Frontal cortex (tissue), 4 donors: Measurements from ENCODE around the gene PPM1H. TPM values are rescaled to one million over a fixed set of nuclear protein-coding genes. Genes with fewer than 3 reads are reported as not detected.
"Not testable (repeated sequence)": the region's sequence is repeated elsewhere in the genome, so short reads cannot be mapped to it uniquely, and the experiment has no call there.

Experiments used
- DNase-seq, 2 donors: peaks; one replicate each; pipeline ENCODE4 v3.0.0; 2012; ENCODE audit warnings: low spot score in 2 of 2
- FAIRE-seq: peaks from 2 replicates; lab custom pipeline; 2012; peaks lifted over from hg19 to GRCh38; lab: Jason Lieb, UNC
- total RNA-seq: library from RNA; depleted of rRNA; stranded (reverse); fragments of >200 nt; gene quantifications from one replicate; pipeline ENCODE4 v1.2.3, GENCODE V29; 2014
- donor health status: control.
- donor health status: control.
- donor health status: control.

Gene PPM1H
- total RNA-seq, 1 donor from 2014 or later, result 11.8 TPM

DNA sequence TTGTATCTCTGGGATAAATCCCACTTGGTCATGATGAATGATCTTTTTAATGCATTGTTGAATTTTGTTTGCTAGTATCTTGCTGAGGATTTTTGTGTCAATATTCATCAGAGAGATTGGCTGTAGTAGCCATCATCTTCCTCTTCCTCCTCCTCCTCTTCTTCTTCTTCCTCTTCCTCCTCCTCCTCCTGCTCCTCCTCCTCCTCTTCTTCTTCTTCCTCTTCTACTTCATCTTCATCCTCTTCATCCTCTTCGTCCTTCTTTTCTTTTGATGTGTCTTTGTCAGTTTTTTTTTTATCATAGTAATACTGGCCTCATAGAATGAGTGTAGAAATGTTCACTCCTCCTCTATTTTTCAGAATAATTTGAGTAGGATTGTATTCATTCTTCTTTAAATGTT, 15.4 kb upstream of the PPM1H start:
- no peak for DNase-seq
- no peak for FAIRE-seq

DNA sequence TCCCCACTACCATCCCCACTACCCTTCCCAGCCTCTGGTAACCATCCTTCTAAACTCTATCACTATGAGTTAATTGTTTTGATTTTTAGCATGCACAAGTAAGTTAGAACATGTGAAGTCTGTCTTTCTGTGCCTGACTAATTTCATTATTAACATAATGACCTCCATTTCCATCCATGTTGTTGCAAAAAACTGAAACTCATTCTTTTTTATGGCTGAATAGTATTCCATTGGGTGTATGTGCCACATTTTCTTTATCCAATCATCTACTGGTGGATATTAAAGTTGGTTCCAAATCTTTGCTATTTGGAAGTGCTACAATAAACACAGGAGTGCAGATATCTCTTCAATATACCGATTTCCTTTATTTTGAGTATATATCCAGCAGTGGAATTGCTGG, 13.2 kb upstream of the PPM1H start:
- no peak for DNase-seq
- FAIRE-seq, result no peak

DNA sequence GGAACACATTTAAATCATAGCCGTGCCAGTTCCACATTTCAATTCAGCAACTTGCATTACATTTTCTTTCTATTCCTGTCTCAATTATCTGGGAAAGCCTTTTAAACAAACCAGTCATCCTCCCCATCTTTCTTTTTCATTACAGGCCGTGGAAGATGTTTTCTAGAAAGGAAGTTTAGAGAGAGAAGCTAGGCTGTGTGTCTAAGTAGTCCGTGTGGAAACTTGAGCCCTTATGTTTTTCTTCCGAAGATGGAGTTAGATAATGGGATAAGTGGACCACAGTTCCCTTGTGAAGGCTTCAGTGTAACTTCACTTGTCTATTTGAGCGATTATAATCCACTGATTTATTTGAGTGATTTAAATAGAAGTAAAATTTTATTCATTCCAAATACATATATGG, 12.4 kb upstream of the PPM1H start:
- FAIRE-seq (no peak), DNase-seq (no peak)

DNA sequence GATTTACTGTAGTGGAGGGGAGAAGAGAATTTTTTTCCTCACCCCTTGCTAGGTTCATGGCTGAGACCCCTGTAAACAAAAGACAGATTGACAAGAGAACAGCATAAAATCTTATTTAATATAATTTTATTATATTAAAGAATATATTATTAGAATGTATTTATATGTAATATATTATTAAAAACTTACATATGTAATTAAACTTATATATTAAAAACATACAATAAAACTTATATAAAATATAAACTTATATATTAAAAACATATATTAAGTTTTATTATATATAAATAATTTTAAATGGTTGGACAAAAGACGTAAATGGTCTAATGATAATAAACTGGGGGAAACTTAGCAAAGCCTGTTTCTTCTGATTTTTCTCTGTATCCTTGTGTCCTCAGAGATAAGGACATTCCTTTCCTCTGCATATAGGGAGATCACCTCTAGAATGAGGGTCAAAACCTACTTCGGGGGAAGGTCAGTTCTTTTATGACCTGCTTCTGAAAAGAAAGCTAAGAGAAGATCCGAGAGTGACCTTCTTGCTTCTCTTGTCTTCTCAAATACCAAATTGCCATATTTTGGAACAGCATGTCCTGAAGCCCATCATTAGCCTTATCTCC, 8.9 kb upstream of the PPM1H start:
- FAIRE-seq (peak; percentile 97), DNase-seq (no peak)

DNA sequence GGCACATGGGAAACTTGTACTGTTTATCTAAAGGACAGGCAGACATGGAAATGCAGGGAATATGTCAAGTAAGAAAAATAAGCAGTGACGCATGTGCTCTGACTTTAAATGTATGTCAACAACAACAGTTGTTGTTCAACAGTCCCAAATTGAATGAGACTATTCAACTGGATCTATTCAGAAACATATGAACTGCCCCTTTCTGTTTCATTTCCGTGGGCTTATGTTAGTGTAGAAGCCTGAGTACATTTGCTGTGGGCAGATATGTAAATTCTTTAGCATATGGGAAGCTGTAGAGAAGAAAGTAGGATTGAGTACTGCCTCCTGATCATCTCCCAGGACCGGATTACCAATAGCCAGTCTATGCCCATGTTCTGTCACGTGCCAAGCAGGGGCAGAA, 7.4 kb upstream of the PPM1H start:
- not testable (repeated sequence) for DNase-seq, FAIRE-seq

DNA sequence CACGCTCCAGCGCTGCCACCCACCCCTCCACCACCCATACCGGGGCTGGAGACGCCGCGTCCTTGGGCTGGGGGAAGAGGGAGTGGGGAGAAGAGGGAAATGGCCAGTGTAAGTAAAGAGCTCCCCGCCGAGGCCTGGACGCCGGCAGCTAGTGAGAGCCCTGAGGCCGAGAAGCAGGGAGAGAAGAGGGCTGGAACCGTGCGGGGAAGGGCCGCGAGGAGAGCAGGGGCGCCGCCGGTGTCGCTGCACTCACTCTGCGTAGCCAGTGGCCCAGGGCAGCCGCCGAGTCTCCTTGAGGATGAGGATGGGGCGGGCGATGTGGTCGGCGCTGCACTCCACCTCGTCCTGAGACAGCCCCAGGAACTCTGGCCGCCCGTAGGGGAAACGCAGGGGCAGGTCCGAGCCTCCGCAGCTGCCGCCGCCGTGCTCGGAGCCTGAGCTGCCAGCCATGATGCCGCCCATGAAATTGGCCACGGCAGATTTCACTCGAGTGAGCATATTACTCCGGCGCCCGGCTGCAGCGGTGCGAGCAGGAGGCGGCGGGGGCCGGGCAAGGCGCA, 631 bp downstream of the PPM1H start:
- FAIRE-seq, result no peak
- DNase-seq, result peak; percentile 44 to 62

DNA sequence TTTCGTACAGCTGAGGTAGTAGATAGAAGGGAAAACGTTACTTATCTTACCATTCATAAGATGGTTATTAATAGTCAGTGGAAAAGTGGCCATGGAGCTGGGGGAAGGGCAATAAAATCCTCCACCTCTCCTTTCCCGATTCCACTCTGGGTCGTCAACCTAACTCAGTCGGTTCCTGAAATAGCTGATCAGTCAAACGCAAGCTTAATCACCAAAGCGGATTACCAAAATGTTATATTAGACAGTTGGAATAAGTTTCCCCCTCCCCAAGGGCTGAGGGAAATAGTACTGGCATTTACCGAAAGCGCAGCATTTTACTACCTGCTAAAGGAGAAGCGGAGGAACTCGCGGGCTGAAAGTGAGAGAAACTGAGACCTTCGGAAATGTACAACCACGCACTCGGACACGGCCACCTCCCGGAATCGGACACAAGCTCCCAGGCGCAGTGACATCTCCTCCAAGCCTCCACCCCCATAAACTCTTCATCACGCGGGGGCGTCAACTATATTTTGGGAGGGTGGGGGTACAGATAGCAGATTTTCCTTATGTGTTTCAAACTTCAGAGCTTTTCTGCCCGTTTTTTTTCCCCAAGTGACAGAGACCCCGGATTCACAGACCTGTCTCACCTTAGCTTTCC, 1.2 kb downstream of the PPM1H start:
- FAIRE-seq (no peak), DNase-seq (peak; percentile 30 to 34)

DNA sequence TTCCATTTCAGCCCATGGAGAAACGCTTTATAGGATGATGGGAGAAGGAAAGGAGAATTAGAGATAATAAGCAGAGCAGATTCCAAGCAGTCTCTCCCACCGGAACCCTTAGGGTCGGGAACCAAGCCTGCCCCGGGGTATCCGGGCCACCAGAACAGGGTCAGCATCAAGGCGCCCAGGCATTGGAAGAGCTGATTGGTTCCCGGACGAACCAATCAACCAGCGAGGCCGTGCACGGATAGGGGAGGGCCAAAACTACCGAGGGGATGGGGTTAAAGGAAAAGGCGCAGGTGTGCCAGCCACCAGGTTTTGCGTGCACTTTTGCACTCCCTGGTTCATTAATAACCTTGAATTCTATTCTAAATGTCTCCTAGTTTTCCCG, 1.7 kb downstream of the PPM1H start:
- FAIRE-seq (no peak), DNase-seq (peak; percentile 63 to 67)

DNA sequence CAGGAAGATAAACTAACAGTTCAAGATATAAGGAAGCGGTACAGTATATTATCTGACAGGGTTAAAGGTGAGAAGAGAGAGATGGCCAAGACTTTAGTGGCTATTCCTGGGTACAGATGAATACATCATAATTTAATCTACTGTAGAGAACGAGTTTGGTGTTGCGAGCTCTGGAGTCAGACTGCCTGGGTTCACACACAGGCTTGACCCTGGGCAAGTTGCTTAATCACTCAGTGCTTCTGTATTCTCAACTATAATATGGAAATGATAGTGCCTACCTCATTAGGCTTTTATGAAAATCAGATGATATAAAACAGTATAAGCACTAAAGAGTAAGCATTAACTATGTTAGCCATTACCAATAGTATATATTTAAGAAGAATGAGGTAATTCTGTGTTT, 3.5 kb downstream of the PPM1H start:
- DNase-seq (no peak), FAIRE-seq (no peak)

DNA sequence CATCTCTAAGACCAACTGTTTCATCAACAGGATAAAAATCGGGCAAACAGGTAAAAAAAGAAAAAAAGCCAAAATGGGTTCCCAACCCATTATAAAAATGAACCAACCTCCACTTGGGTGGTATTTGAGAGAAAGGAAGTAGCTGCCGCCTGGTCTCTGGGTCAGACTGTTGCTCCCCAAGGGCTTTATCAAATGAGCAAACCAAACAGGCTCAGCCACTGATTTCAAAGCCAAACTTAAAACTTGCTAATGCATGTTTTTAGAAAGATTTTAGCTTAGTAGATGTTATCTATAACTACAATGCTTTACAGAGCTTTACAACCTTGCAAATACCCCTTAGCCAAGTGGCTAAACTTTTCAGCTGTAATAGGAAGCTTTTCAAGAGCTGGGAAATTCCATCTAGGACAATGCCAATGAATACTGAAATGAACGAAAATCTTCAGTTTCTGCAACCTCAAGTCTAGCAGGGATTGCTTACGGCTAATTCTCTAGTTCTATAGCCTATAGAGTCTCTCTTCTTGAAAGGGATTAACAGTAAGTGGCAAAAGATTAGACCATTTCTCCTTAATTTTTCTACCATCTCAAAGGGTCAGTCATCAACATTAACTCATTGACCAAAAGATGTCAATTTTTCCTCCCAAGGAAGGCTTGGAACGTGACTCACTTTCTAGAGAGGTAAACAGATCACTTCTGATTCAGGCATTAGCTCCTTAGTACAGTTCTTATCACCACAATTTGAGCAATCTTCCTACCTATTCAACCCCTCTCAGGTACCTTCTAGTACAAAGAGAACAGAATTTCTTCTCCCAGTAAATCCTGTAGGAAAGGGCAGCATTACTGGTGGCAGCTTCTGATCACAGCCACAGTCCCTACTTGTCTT, 4.2 kb downstream of the PPM1H start:
- DNase-seq (no peak), FAIRE-seq (no peak)

DNA sequence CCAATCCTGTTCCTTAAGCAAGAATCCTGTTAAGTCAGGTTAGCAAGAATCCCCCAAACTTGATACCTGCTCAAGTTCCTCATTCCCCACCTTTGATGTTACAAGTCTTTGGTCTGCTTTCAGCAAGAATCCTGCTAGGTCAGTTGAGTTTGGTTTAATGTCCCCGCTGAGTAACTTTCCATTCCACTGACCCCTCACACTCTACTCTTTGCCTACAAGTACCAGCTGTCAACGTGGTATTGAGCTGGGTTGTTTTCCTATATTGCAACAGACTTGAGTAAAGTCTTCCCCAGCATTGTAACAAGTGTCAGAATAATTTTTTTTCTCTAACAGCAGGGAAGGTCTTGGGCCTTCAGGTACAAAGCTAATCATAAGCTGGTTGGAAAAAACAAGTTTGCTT, 6.3 kb downstream of the PPM1H start:
- DNase-seq (no peak), FAIRE-seq (no peak)

DNA sequence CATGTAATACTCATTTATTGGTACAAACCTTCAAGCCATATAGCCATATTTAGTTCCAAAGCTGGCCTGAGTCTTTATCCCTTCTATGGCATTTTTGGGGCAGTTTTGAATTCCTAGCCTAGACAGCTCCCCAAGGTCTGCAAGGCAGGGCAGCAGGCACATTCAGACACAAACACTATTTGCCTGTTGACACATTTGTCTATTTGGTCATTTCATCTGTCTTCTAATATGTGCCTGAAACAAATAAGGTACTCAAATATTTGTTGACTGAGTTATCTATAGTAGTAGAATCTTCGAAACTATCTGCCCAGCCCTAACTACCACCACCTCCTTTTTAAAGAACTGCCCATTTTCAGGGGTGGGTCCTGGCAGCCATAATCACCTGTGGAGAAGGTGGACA, 9.3 kb downstream of the PPM1H start:
- FAIRE-seq (no peak), DNase-seq (no peak)

DNA sequence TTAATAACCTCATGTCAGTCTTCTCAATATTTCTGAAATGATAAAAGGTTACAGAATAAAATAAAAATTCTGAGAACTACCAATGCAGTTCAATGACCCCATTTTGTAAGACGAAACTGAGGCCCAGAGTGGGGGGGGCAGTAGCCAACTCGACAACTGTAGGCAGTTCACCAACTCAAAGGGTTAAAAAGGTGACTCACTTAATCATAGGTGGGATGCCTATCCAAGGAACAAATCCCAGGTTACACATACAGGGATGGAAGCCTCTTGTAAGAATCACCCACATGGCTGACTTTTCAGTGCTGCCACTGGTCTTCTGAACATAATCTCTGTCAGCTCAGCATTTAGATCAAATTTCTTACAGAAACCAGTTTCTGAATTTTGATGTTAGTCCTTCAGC, 10.9 kb downstream of the PPM1H start:
- FAIRE-seq (no peak), DNase-seq (no peak)

DNA sequence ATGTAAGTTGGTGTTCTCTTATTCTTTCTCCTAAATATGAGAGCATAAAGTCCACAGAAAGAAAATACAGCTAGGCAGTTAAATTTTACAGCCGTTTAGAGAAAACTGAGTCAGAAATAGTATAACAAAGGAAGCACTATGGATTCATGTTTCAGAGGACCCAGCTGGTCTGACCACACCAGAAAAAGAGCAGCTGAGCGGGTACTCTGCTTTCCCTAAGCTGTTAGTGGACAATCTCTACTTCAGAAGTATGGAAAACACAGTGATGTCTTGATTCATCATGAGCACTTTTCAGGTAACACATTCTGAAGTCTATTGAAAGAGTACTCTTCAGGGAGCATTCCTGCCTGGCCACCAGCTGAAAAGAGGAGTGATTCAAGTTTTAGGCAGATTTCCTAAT, 12.4 kb downstream of the PPM1H start:
- no peak for DNase-seq
- FAIRE-seq, result no peak

DNA sequence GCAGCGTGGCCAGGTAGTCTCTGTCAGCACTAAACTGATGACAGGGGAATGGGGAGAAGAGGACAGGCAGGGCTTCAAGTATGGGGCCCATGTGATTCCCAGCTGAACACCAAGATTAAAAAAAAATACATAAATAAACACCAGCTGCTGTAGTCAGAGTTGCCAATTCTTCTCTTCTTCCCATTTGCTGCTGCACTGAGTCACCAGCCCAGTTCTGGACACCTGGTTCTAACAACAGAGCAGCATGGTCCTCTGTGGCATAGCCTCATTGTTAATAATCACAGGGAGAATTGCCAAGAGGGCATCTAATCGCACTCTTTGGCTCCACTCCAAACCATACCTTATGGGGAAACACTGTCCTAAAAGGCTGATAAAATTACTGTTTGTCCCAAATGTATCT, 15.1 kb downstream of the PPM1H start:
- FAIRE-seq (no peak), DNase-seq (peak in 1 of 2 donors; percentile 16)

DNA sequence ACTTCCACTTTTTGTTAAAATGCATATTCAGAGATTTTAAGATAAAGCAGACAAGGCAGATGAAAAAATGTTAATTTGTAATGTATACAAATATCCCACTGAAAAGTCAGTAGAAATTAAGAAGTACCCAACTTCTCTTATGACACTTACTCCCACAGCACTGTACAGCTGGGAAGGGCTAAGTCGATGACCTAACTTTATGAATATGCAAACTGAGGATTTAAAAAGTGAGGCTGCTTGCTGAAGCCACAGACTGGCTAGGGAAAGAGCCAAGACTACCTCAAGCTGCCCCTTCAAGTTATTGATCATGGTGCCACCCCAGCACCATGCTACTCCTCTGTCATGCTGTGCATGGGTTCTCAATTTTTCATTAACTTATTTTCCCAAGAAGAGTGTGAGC, 17.0 kb downstream of the PPM1H start:
- DNase-seq (no peak), FAIRE-seq (no peak)

DNA sequence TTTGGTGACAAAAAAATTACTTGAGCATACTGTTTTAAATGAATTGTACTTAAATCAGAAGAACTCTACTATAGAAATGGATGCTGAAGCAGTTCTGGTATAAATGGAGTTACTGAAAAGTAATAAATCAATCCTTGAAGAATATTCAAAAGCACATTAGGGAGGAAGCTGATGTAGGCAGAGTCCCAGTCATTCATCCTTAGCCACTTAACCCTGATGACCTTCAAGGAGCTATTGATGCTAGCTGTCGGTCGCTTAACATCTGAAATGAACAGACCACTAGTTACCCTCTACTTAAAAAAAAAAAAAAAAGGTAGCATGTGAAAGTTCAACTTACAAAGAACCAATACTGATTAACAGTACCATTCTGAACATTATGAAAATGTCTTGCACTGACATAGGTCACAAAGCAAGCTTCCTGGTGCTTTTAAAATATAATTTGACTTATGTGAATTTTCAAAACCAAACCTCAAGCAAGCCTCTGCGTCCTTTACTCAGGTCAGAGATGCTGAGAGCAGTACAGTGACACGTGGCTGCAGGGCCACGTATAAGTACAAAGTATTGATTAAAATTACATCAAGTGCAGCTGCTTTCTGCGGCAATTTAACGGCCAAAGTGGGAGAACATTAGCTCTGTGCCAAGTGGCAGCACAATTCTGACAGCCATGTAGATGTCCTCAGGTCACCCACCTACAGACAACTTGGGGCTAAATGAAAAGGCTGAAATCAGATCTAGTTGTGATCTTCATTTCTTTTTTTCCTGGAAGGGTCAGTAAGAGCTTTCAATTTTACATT, 18.1 kb downstream of the PPM1H start:
- DNase-seq (no peak), FAIRE-seq (no peak)

DNA sequence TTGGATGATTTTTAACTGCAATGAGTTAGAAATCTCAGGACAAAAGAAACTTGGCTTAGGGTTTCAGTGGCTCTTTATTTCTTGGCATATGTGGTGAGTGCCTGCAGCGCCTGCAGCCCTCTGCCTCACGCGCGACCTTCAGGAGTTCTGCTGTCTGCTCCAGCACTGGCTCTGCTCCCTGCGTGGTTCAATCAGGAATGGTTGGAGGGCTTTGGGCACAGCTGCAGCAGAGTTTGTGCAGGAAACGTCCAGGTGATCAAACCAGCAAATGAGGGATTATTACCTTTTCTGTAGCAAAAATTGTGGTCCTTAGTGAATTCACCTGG, 19.8 kb downstream of the PPM1H start:
- DNase-seq, result no peak
- no peak for FAIRE-seq

DNA sequence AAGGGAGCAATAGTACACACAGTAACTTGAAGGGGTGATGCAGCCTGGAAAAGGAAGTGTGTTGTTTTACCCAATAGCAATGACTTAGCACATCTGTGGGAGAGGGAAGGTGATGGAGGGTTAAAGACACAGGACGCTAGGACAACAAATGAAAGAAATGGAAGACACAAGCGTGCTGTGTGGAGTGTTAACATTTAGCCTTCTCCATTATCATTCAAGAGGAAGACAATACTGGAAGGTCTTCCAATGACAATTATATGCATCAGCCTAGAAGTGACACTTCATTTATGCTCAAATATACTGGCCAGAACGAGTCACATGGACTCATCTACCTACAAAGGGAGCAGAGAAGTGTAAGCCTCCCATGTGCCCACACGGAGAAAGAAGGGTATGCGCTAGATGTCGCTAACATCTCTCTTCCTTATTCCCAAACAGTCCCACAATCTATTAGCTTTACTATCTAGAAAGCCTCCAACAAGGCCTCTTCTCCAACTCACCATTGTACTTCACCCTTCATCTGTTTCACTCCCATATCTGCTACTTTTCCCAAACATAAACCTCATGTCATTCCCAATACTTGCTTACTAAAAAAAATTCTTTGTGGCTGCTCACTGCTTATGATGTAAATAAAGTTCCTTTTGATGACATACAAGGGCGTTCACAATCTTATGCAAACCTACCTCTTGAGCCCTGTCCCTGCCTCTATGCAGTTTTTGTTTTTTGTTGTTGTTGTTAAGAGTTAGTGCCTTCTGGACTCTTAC, 20.3 kb downstream of the PPM1H start:
- FAIRE-seq (no peak), DNase-seq (no peak)

DNA sequence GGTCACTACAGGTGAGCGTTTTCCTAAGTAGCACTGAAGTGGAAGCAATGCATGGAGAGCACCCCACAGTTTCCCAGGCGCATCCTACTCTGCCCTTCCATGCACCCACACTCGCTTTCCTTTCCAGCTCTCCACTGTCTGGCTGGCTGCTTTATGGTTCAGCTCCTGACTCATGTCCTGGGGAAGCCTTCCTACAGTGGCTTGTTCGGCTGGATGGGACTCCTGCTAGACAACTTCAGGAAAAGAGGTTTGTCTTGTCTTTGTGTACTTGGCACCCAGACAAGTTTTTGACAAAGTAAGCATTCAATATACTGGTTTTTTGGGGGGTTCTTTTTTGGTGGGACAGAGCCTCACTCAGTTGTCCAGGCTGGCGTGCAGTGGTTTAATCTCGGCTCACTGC, 21.6 kb downstream of the PPM1H start:
- FAIRE-seq (no peak), DNase-seq (no peak)
